Activated T-helper 1 cell treated with anti-CD3 and anti-CD28 coated beads, Interleukin-2, amount 50 U/mL, for 16 hours (primary cell): ENCODE data around the gene HBS1L.

Source experiments
- DNase-seq, 2 donors: peaks; one replicate each; pipeline ENCODE4 v3.0.0-alpha.2; 2020; ENCODE audit warnings: low read depth in 1 of 2, low spot score in 1 of 2

The HBS1L gene

DNA sequence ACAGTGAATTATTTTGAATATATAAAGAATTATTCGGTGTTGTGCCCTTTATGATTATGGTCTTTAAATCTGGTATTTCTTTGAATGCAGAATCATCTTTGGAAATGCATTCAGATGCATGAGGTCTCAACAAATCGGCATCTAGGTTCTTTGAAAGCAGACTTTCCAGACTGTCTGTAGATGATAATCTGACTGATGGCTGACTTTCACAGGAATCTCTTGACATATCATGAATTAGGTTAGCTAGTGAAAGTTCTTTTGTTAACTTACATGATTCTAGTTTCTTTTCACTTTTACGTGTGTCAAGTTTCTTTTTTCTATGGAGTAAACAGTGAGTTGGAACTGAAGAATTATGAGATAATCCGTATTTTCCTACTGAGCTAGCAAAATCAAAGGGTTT lies 17.1 kb downstream of the HBS1L start:
- DNase-seq, result no peak

GRCh38 chr6:135036731-135037420 lies 17.7 kb downstream of the HBS1L start:
- DNase-seq, result no peak

- no peak for DNase-seq
These were observed 21.4 kb downstream of the HBS1L start for GRCh38 chr6:135033238-135033637.

GRCh38 chr6:135030532-135031178 lies 24.0 kb downstream of the HBS1L start:
- DNase-seq, result no peak

GRCh38 chr6:135030056-135030473 lies 24.6 kb downstream of the HBS1L start:
- DNase-seq, result no peak

- no peak for DNase-seq
These were observed 28.8 kb downstream of the HBS1L start for GRCh38 chr6:135025775-135026174.

DNA sequence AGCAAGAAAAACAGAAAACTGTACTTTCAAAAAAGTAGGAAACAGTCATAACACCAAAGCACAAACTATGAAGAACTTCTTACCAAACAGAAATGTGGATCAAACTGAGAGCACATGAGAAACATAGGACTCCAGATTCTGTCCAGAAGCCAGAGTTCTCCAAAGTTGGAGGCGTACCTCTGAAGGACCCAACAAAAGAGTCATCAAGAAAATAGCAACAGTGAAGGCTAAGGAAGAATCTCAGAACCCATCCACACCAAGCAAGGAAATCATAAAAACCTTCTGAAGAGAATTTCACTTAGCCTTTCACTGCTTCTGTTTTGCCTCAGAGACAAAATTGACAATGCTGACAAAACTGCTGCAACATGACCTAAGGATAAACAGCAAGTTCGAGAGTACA lies 29.4 kb downstream of the HBS1L start:
- no peak for DNase-seq

- no peak for DNase-seq
These were observed 32.4 kb downstream of the HBS1L start for GRCh38 chr6:135022050-135022697.

GRCh38 chr6:135021310-135022049 lies 33.1 kb downstream of the HBS1L start:
- DNase-seq, result no peak

DNA sequence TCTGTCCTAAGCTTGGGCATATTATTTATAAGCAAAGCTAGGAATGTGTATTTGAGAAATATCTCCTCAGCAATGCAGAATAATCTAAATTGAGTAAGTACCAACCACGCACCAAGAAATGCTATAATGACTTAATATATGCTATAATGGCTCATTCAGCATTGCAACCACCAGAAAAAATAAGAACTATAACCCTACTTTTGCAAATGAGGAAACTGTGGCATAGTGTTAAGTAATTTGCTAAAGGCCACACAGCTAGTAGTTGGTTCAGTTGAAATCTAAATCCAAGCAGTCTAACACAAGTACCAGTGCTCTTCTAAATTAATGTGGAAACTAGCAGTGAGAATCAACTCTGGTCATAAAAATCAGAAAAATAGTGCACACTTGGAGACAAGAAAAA lies 35.7 kb downstream of the HBS1L start:
- no peak for DNase-seq

GRCh38 chr6:135018052-135018451 lies 36.6 kb downstream of the HBS1L start:
- DNase-seq, result no peak

GRCh38 chr6:135014353-135014832 lies 40.2 kb downstream of the HBS1L start:
- no peak for DNase-seq

GRCh38 chr6:135013211-135013610 lies 41.4 kb downstream of the HBS1L start:
- no peak for DNase-seq

DNA sequence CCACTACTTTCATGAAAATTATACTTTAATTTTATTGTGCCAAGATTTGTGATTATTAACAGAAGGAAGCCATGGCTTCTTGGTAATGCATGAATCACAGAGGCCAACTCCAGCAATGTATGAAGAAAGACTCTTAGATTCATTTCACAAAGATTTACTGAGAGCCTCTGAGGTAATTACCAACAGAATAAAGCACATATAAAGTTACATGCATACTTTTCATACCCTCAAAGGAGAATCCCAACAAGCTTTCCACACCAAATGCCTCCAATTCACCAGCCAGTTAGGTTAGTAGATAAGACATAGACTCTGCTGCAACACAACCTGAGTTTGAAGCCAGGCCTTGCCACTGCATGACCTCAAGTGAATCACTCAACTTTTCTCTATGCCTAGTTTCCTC lies 41.9 kb downstream of the HBS1L start:
- DNase-seq, result no peak

- no peak for DNase-seq
These were observed 42.3 kb downstream of the HBS1L start for GRCh38 chr6:135012349-135012748.

GRCh38 chr6:135008941-135009290 lies 45.7 kb downstream of the HBS1L start:
- no peak for DNase-seq

GRCh38 chr6:135008072-135008940 lies 46.3 kb downstream of the HBS1L start:
- no peak for DNase-seq

GRCh38 chr6:135006386-135006914 lies 48.2 kb downstream of the HBS1L start:
- DNase-seq, result no peak

GRCh38 chr6:135004399-135004798 lies 50.2 kb downstream of the HBS1L start:
- no peak for DNase-seq

DNA sequence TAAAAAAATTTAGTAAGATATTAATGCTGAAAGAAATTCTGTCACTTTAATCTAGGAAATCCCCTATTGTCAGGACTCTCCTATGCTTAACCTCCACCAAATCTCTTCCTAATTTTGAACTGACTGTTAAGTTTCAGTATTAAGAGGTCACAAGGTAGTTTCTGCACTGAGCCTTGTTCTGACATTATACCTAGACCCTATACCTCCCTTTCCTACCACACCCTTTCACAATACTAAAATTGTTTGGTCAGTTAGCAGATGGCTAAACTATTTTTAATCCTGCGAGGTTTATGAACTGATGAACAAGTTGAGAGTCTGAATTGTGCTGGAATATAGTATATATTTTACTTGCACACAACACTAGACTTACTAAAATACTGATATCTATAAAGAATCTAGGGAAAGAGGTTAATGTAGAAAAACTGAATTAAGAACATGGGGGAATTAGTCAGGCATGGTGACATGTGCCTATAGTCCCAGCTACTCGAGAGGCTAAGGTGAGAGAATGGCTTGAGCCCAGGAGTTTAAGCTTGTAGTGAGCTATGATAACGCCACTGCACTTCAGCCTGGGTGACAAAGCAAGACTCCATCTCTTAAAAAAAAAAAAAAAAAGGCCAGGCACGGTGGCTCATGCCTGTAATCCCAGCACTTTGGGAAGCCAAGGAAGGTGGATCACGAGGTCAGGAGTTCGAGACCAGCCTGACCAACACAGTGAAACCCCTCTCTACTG lies 51.5 kb downstream of the HBS1L start:
- DNase-seq, result no peak
